ENCODE data around the gene CCDC178. TPM values are rescaled to one million over a fixed set of nuclear protein-coding genes. Genes with fewer than 3 reads are reported as not detected.
A peak's percentile ranks its signal among the peaks of the same experiment; 100 is the strongest.
"Not testable (repeated sequence)": the region's sequence is repeated elsewhere in the genome, so short reads cannot be mapped to it uniquely, and the experiment has no call there.

CCDC178 gene
- not detected for polyA plus RNA-seq (2013, experiment 1 of 2; ENCODE audit: insufficient read length)
- not detected for polyA plus RNA-seq (2013, experiment 2 of 2; ENCODE audit: insufficient read length)

DNA sequence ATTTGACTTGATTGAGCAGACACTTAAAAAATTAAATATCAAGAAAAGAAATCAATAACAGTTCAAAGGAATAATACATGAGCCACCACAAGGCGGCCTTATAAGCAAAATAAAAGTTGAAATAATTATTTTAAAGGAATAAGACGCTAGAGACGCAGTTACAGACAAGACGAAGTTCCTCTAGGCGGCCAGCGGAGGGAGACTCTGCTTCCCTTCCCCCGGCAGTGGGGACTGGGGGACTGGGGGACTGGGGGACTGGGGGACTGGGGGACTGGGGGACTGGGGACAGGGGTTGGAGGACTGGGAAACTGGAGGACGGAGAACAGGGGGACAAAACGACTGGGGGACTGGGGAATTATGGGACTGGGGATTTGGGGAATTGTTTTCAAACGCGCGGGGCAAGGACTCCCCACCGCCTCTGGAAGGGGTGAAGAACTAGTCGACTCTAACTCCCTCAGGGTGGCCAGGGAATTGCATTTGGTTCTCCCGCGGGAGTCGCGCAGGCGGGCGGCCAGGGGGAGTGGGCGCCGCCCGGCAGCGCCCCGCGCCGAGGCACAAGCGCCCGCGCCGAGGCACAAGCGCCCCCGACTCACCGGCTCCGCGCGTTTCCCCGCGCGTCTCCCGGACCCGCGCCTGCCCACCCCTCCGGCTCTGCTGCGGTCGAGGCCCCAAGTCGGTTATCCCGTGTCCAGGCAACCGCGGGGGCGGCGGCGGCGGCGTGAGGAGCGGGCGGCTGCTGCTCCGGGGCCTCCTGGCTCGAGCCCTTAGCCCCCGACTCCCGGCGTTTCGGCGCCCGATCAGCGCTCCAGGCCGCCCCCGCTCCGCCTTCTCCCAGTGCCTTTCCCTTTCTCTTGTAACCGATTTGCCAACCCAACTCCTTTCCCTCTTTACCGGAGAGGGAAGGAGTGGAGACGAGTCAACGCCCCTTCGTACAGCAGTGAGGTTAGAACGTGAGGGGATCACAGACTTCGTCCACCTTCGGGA is at the start of gene CCDC178:
Gene CCDC178, minus strand, starts transcription at position 662 of the 984 bp plus-strand sequence. CDS start 28,633 bp downstream, outside the sequence.
- DNase-seq, result peak; percentile 74

DNA sequence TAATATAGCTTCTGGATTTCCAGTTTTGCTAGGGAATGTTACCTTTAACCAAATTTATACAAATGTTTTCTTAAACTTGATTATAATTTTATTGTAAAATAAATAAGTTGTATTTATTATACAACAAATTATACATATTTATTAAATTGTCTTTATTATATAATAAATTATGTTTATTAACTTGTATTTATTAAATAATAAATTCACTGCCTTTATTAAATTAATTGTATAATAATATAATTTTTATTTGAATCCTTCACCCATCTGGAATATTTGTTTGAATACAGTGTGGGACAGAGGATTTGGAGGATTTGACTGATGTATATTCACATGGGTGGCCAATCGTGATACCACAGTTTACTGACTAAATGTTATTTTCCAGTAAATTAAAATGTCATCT is 43.4 kb upstream of the CCDC178 start:
- no peak for DNase-seq

DNA sequence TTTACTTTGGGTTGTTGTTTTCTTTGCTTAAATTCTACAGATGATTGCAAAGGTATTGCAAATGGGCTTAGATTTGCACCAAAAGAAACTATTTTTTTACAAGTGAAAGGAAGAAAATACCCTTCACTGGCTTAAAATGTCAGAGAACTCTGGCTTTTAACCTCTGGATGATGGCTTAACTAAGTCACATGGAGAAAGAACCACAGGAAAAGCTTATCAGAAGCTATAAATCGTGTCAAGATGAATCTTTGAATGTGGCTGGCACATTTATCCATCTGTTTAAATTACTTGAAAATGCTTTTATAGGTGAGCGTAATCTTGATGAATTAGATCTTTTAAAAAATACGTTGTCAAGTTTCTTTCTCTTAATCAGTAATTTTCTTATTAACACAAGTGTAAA is 32.0 kb upstream of the CCDC178 start:
- no peak for DNase-seq

GRCh38 chr18:33470216-33470615 is 29.7 kb upstream of the CCDC178 start:
- peak; percentile 64 for DNase-seq

DNA sequence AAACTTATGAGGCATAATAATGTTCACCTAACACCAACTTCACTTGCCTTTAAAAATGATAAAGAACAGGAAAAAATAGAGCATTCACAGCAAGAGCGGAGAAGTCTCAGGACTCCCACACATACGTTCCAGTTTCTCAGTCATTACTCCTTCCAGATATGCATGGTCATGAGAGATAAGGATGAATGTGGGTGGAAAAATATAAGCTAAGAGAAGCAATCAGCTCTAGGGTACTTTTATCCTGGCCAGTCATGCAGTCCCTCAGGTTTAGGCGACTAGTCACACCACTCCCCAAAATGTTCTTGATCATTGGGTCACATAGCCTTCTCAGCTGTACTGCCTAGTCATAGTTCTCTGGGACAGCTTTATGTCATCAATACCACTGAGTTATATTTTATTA is 29.2 kb upstream of the CCDC178 start:
- peak; percentile 0 for DNase-seq

- no peak for DNase-seq
Measured at GRCh38 chr18:33467531-33467930, 27.0 kb upstream of the CCDC178 start.

GRCh38 chr18:33466822-33467221 is 26.3 kb upstream of the CCDC178 start:
- DNase-seq, result no peak

DNA sequence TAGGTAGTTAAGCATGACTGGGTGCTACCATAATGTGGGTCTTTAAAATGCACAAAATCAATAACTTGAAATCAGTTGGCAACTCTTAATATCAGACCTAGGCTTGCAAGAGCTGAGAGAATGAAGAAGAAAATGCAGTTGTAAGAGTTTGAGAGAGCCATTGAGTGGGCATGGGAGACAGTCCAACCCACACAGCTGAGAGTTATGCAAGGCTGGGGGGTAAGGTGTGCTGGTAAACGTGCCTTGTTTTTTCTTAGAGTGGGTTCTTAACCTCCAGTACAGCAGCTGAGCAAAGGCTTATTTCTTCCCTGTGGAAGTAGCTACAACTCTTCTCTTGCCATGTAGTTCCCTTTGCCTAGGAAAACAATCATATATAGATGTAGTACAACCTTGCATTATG is 20.2 kb upstream of the CCDC178 start:
- DNase-seq, result no peak

DNA sequence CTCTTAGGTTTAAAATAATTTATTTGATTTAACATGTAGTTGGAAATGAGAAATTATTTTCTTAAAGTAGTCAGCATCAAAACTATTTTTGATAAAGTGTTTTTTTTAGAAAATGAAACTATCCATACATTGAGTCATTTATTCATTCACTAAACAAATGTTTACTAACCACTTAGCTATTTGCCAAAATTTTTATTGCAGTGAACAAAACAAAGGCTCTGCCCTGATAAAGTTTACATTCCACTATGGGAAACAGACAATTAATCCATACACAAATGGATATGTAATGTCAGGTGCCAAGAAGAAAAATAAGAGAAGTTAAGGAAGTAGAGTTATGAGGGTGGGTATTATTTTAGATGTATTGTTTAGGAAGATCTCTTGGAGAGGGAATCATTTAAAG is 19.1 kb upstream of the CCDC178 start:
- DNase-seq, result no peak

DNA sequence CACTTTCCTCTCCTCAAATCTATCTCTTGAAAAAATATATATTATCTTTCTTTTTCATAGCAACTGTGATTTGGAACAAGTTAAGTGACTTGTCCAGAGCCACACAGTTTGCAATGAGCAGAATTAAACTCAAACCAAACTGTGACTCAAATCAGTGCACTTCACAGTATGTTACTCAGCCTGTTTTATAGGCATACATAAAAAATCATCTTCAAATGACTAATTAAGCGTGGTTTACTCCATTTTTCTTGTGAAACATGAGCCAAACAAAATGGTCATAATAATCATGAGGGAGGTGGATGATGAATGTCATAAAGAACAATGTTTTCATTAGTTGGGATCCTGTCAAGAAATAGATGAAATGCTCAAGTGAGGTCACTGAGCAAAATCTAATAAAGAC is 6.1 kb upstream of the CCDC178 start:
- DNase-seq, result no peak

DNA sequence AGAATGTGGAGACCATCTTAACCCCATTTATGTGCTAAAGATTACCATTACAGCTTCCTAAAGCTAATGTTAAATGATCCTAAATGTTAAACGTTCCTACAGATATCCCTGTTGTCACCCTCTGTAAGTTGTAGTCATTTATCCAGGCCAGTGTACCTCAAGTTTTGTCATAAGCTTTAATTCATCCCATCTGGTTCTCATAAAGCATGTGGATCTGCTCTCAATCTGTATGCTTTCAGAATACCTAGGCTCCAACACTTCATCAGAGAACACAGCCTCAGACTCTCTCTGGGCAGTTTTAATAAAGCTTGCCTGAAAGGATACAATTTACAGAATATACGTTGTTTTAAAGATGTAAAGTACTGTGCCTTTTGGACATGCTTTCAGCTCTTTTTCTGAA is 4.2 kb upstream of the CCDC178 start:
- DNase-seq, result no peak

- DNase-seq, result peak; percentile 17
Measured at GRCh38 chr18:33432857-33433256, 7.7 kb downstream of the CCDC178 start.

DNA sequence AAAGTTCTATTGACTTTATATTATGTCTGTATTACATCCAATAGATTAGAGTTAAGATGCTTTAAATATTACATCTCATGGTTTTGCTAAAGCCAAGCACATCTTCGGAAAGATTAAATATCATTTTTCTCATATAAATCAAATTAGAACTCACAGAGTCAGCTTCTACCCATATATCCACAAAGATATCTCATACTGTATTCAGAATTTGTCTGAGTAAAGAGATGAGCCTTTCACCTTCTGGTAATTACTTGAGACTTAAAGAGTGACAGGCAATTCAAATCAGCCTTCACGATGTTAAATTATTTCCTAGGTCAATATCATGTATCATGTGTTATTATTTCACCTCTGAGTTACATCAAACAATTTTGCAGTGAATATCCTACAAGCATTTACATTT is 13.0 kb downstream of the CCDC178 start:
- no peak for DNase-seq

DNA sequence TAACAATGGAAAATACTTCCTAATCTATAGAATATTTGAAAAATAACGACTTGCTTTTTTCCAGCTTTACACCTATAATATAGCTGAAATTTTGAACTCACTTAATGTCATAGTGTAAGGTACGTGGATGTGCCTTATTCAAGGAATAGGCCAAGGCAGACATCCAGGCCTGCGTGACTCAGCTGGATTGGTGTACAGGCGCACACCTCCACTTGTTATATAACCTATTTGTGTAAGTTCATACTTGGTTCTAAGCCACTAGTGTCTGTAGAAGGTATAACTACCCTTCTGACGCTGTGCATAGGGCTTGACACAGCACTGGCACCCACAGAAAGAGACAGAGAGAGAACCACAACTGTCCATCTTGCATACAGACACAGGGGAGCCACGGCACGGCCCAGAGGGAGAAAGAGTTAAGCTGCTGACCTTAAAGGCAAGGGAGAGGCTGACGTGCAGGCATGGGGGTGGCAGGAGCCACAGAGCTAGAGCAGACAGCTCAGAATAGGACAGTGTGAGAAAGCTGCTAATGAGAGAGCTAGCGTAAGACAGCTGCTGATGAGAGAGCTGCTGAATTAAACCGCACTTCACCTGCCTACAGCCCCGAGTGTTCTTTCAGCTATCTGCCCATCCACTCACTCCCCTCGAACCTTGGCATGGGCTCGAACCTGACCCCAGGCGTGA is 16.1 kb downstream of the CCDC178 start:
- DNase-seq, result no peak

DNA sequence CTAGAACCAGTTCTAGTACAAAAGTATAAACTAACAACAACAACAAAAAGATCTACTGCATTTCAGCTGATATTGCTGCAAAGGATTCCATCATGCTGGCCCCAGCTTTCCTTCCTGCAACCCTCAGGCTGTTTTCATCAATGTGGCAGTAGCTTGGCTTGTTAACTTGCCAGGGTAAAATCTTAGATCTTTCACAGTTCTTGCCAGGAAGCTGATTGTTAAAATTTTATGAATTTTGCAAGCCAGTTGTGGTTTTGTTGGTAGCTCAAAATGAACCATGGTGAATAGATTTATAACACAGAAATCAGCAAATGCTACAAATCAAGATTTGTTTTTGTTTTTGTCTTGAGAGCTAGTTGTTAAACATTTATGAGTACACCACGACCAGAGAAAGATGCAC is 19.3 kb downstream of the CCDC178 start:
- no peak for DNase-seq

GRCh38 chr18:33404244-33404873 is 36.2 kb downstream of the CCDC178 start:
- DNase-seq, result no peak

- not testable (repeated sequence) for DNase-seq
Measured at GRCh38 chr18:33398939-33399338, 41.6 kb downstream of the CCDC178 start.

GRCh38 chr18:33375829-33376228 is 64.7 kb downstream of the CCDC178 start:
- no peak for DNase-seq

DNA sequence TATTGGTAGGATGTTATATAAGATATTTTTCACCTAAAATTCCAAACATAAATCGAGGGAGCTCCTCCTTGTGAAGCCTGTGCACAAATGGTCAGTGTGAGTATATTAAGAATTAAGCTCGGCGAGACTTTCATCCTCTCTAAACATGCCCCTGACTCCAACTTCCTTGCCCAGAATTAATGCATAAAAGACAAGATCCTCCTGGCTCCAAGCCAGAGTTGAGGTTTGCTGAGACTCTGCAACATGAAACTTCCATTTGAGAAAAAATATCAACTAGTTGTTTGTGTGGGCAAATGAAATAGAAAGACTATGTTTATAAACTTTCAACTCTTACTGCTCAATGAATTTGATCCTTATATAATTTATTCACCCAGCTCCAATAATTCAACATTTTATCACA is 68.1 kb downstream of the CCDC178 start:
- peak; percentile 4 for DNase-seq

- no peak for DNase-seq
Measured at GRCh38 chr18:33369711-33370449, 70.6 kb downstream of the CCDC178 start.

- no peak for DNase-seq
Measured at GRCh38 chr18:33356735-33357134, 83.8 kb downstream of the CCDC178 start.

GRCh38 chr18:33355756-33356155 is 84.8 kb downstream of the CCDC178 start:
- DNase-seq, result no peak
